GM19023 (cell line): ENCODE results near the gene SYP.
A peak's percentile ranks its signal among the peaks of the same experiment; 100 is the strongest.
"Not testable (repeated sequence)": the region's sequence is repeated elsewhere in the genome, so short reads cannot be mapped to it uniquely, and the experiment has no call there.

Source experiments
- ATAC-seq: cut with Tn5 transposase; IDR thresholded peaks from one replicate; pipeline ENCODE4 v1.9.1; 2021; ENCODE audit warnings: mild to moderate bottlenecking, moderate library complexity; ENCODE audit not compliant: unreplicated experiment

The SYP gene

DNA sequence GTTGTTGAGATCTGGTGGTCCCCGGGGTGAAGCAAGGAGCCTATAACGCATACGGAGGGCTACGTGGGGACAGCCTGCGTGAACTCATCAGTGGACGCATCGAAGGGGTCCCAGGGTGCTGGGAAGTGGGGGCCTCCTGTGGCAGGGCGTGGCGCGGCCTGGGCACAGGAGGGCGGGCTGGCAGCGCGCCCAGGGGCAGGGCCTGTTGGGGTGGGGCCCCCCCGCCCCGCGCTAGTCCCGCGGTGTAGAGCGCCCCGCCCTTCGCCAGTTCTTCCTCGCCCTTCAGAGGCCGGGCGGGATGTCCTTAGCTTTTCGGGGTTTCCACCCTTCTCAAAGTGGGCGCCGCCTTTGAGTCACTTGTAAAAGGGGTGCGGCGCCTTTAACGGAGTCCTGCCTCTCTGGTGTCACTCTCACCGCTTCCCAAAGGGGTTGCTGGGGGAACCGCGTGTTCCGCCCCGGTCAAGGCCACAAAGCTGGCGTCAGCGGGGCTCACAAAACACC, 27.7 kb downstream of the SYP start:
- peak; percentile 70 for ATAC-seq

DNA sequence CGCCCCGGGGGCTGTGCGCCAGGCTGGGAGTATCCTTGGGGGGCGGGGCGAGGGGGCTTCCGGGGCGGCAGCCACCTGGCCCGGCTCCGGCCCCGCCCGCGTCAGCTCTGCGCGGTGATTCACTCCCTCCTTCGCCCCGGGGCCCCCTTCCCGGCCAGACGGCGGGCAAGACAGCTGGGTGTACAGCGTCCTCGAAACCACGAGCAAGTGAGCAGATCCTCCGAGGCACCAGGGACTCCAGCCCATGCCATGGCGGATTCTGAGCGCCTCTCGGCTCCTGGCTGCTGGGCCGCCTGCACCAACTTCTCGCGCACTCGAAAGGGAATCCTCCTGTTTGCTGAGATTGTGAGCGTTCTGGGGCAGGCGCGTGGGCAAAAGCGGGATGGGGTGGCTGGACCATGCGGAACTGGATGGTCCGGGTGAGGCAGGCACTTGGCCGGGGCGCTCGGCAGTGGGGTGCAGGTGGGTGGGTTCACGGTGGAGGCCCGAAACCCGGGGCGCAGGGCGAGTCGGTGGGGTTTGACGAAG, 28.2 kb downstream of the SYP start, which contains the start of gene PLP2:
Gene PLP2, plus strand, starts transcription at position 147 of the 528 bp plus-strand sequence. Its CDS starts 103 bp downstream, at position 250.
- ATAC-seq, result peak; percentile 40

DNA sequence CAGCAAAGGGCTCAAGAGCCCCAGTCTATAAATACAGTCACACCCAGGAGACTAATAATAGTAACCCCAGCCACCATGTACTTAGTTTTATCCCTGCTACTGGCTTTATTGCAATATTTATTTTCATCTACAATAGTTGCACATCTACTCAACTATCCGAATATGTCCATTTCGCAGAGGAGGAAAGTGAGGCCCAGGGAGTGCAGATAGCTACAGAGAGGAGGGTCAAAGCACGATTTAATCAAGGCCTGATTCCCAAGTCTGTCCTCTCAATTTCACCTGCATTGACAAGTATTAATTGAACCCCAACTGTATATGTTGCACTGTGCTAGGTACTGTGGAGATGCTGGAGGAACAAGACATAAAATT, 32.3 kb downstream of the SYP start:
- ATAC-seq, result no peak

DNA sequence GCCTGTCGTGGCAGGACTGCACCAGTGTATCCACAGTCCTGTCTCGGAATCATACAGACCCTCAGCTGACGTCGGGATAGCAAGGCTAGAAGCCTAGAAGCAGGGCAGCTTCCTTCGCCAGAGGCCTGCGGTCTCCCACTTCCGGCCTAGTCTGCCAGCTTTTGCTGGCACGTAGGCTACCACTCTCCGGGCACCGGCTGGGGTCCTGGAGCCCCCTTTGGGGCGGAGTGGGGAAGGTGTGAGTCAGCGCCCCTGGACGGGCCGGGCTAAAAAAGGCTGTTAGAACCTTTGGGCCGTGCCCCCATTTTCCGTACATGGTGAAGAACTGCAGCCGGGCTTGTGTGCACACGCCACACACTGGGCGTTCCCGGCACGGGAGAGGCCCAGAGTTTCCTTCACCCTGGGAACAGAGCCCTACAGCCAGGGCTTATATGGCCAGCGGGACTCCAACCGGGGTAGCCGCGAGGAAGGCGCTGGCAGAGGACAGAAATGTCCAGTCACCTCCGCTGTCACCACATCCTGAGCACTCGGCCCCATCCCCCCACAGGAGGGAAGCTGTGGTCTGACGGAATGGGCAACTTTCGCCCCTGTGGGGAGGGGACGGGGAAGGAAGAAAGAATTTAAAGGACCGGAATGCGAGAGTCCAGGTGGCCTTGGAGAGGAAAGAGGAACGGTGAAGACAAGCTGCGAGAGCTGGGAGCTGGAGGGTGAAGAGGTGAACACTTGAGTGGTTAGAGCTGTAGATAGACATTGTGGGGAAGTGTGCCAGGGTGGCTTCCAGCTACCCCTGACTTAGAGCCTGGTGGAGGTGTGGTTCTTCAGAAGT, 32.9 kb downstream of the SYP start:
- ATAC-seq, result no peak

DNA sequence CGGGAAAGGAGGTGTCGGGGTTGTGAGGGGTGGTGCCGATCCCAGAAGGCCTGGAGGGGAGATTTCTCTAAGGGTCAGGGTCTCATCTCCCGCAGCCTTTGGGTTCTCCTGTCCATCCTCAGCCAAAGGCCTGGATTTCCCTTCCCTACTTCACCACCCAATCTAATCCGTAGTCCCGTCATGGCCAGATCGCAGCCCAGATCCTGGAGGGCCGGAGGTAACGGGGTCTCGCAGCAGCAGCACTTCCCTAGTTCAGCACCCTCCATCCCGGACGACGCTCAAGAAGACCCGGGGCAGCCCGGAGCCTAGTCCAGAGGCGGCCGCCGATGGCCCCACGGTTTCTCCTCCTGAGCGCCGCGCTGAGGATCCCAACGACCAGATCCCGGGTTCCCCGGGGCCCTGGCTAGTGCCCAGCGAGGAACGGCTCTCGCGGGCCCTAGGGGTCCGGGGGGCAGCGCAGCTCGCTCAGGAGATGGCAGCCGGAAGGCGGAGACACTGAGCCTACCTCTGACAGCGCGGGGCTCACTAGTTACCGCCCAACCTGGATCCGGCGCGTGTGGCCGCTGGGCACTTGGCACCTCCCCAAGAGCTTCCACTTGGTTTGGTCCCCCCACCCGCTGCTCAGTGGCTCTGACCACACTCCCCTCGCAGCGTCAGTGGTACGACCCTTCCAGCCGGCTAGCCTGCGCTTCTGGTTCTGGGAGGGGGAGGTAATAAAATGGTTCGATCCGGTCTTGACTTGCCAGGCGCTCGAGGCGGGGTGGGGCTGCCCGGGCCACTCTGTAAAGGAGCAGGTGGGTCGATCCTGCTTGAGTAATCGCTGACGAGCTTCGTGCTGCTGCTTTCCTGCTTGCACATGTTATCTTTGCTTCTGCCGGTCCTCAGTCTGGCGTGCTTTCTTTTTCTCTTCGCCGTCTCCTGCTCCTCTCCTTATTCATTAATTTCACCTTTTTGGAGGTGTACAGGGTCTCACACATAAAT, 33.8 kb downstream of the SYP start:
- peak; percentile 27 for ATAC-seq

DNA sequence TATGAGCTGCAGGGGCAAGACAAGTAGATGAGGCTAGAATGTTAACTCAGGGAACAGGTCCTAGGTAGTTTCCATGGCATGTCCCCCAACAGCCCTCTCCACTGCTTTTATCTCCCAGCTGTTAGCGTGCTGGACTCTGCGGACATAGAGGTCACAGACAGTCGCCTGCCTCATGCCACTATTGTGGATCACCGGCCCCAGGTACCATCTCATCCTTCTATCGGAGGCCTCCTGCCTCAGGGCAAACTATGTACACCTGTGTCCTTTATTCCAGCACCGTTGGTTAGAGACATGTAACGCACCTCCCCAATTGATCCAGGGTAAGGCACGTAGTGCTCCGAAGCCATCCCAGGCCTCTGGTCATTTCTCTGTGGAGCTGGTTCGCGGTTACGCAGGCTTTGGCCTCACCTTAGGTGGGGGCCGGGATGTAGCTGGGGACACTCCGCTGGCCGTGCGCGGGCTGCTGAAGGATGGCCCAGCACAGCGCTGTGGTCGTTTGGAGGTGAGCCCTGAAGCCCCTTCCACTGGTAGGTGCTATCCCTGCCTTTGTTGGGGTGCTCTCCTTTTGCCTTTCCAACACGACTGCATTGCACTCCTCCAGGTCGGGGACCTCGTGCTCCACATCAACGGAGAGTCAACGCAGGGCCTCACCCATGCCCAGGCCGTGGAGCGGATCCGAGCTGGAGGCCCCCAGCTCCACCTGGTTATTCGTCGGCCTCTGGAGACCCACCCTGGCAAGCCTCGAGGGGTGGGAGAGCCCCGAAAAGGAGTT, 35.2 kb downstream of the SYP start:
- ATAC-seq, result no peak

DNA sequence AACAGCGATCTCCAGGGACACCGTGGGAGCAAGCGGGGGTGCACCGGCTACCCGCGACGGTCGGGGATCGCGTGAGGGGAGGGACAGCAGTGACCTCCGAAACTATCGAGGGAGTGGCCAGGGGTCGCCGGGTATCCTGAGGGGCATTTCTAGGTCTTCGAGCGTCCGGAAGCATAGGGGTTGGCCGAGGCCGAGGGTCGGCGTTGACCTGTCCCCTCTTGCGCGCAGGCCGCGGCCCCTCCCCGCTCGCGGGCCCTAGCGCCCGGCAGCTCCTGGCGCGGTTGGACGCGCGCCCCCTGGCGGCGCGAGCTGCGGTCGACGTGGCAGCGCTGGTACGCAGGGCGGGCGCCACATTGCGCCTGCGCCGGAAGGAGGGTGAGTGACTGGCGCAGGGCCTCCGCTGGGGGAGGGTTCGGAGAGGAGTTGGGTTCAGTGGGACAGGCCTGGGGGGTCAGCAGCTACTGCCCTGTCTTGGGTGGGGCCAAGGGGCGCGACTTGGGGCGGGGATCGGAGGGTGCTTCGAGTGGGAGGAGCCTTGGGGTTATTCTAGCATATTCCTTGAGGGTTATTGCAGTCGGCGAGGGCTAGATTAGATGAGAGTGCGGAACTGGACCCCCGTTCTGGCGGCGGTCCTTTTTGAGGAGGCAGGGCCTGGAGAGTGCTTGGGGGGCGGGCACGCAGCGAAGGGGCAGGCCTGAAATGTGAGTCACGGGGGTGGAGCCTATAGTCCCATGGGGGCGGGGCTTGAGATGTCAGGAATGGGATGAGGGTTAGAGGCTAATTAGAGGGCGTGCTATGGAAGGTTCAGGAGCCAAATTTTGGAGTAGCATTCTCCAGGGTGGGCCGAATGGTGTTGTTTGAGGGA, 36.2 kb downstream of the SYP start:
- peak; percentile 61 for ATAC-seq

DNA sequence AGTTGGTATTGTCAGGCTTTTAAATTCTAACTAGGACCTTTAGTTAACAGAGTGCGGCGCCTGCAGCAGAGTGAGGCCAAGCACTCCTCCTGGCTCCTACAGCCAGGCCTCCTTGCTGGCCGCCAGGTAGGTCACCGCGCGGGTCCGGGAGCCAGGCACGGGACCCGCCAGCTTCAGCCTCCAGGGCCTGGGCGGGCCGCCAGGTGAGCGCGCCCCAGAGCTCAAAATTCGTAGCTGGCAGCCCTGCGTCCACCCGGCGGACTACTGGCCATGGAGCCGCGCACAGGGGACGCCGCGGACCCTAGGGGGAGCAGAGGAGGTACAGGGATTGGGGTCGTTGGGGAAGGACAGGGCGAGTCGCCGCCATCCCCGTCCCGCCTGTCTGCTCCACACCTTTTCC, 37.4 kb downstream of the SYP start, which contains the start of gene MAGIX:
Gene MAGIX, plus strand, starts transcription at position 139 of the 400 bp plus-strand sequence. Its CDS starts 132 bp downstream, at position 271.
- ATAC-seq, result no peak

DNA sequence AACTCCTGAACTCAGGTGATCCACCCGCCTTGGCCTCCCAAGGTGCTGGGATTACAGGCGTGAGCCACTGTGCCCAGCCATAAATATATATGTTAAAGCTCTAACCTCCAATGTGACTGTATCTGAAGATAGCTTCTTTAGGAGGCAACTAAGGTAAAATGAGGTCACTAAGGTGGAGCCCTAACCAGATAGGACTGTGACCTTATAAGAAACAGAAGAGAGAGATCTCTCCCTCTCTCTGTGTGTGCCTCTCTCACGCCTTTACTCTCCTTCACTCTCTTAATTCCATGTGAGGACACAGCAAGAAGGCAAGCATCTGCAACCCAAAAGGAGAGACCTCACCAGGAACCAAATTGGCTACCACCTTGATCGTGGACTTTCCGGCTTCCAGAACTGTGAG, 38.4 kb downstream of the SYP start:
- ATAC-seq, result no peak

DNA sequence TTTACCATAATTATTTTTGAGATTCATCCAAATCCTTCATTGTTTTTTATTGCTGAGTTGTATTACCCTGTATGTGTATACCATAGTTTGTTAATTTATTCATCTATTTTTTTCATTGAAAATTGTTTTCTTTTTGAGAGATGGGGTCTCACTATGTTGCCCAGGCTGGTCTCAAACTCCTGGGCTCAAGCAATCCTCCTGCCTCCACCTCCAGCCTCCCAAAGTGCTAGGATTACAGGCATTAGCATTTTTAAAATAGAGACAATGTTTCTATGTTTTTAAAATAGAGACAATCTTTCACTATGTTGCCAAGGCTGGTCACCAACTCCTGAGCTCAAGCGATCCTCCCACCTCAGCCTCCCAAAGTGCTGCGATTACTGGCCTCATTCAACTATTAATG, 39.1 kb downstream of the SYP start:
- ATAC-seq, result no peak

DNA sequence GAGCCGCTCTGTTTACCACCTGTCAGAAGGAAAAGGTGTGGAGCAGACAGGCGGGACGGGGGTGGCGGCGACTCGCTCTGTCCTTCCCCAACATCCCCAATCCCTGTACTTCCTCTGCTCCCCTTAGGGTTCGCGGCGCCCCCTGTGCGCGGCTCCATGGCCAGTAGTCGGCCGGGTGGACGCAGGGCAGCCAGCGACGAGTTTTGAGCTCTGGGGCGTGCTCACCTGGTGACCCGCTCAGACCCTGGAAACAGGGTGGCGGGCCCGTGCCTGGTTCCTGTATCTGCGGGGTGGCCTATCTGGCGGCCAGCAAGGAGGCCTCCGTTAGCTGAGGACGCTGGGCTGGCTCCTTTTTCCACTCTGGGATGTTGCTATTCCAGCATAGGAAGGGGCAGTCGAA, 42.8 kb downstream of the SYP start:
- ATAC-seq, result no peak

DNA sequence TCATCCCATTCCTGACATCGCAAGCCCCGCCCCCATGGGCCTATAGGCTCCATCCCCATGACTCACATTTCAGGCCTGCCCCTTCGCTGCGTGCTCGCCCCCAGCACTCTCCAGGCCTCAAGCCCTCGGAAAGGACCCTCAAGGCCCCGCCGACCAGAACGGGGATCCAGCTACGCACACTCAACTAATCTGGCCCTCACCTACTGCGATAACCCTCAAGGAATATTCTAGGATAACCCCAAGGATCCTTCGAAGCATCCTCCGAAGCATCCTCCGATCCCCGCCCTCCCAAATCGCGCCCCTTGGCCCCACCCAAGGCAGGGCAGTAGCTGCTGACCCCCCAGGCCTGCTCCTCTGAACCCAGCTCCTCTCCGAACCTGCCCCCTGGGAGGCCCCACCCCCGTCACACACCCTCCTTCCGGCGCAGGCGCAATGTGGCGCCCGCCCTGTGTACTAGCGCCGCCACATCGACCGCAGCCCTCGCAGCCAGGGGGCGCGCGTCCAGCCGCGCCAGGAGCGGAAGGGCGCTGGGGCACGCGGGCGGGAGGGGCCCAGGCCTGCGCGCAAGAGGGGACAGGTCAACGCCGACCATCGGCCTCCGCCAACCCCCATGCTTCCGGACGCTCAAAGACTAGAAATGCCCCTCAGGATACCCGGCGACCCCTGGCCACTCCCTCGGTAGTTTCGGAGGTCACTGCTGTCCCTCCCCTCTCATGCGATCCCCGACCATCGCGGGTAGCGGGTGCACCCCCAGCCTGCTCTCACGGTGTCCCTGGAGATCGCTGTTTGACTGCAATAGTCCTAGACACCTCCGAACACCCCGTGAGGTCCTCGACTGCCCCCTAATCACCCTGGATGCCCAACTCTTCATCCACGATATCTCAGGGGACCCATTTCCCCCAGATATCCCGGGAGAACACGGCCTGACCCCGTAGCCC, 43.8 kb downstream of the SYP start:
- ATAC-seq, result peak; percentile 84

DNA sequence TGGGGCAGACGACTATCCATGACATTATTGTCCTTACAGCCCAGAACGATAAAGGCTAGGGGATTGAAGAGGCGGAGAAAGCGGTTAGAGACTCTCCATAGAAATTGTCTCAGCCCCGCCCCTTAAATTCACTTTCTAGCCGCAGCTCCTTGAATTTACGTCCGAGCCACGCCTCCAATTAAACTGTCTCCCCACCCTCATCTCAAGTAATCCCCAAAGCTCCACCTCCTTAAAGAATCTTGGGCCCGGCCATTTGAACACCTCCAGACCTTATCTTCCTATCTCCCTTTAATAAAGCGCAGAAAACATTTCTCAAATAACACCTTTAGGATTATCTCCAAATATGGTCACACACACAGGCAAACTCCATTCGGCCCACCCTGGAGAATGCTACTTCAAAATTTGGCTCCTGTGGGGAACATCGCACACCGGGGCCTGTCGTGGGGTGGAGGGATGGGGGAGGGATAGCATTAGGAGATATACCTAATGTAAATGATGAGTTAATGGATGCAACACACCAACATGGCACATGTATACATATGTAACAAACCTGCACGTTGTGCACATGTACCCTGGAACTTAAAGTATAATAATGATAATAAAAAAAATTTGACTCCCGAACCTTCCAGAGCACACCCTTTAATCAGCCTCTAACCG, 44.6 kb downstream of the SYP start:
- ATAC-seq, result peak; percentile 10

DNA sequence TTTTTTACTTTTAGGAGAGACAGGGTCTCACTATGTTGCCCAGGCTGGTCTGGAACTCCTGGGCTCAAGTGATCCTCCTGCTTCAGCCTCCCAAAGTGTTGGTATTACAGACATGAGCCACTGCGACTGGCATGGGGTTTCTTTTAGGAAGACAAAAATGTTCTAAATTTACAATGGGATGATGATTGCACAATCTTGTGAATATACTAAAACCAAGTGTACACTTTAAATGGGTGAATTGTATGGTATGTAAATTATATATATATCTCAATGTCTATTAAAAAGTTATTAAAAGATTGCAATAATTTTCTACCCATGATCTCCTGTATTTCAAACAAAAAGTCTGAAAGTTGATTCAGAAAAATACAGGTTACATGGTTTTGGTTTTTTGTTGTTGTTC, 46.5 kb downstream of the SYP start:
- no peak for ATAC-seq

DNA sequence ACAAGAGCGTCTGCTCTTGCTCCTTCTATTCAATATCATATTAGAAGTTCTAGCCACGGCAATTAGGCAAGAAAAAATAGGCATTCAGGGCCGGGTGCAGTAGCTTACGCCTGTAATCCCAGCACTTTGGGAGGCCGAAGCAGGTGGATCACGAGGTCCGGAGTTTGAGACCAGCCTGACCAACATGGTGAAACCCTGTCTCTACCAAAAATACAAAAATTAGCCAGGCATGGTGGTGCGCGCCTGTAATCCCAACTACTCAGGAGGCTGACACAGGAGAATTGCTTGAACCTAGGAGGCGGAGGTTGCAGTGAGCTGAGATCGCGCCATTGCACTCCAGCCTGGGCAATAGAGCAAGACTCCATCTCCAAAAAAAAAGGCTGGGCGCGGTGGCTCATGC, 50.7 kb downstream of the SYP start:
- ATAC-seq, result not testable (repeated sequence)

DNA sequence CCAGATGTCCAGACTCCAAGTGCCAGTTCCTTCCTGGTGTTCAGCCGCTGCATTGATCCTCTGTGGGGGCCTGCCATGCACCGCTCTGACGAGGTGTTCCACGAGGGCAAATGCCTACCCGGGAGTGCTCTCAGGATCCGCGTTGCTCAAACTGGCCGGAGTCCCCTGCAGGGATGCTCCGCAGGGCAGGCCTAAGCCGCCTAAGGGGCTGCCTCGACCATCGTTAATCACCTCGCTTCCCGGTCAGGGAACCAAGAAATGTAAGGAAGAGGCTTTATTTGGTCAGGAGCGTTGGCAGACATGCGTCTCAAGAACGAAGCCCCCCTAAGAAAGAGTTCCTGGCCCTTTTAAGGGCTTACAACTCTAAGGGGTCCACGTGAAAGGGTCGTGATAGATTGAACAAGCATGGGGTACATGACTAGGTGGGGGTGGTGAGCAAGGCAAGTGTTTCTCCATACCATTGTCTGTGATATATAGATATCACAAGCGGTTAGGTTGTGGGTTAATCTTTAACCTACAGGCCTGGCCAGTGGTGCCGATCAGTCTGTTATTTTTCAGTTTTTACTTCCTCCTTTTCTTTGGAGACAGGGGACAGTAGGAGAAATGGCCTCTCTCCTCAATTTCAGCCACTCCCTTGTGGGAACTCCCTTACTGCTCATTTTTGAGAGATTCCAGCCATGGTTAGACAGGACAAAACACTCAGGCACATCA, 51.4 kb downstream of the SYP start:
- not testable (repeated sequence) for ATAC-seq

DNA sequence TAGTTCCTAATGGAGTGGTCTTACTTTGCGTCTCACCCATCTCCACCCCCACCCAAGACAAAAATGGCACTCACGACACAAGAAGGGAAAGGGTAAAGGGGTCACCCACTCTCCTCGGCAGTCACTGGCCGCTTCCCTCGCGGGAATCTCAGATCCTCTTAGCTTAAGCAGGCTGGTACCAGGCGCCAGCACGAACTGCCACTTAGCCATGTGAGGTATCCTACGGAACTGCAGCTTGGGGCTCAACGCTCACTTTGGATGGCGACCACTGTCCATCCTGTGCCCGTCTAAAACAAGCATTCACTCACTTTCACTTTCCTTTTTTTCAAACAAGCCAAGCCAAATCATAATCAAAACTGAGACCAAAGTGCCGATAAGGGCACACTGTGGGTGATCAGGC, 52.1 kb downstream of the SYP start:
- no peak for ATAC-seq
